Heart right ventricle (tissue), 16 donors: ENCODE results near the gene HMMR. TPM values are rescaled to one million over a fixed set of nuclear protein-coding genes. Genes with fewer than 3 reads are reported as not detected.
A peak's percentile ranks its signal among the peaks of the same experiment; 100 is the strongest.

Source experiments
- ATAC-seq, 8 donors: fragments of 200-7000 bp; cut with Tn5 transposase; one replicate each; pipeline ENCODE4 v1.9.1; 2020; ENCODE audit warnings: mild to moderate bottlenecking in 8 of 8, moderate library complexity in 8 of 8, moderate number of reproducible peaks in 1 of 8
- DNase-seq, 2 donors: peaks; one replicate each; pipeline ENCODE4 v3.0.0-alpha.2; 2020
- H3K27ac ChIP-seq, 10 donors: fragments of 200-600 bp; sonication (generic) in 2 of 10; one replicate each; pipeline versions ENCODE4 v1.5.0 to v1.8.0; 2020 to 2022; ENCODE audit warnings: mild to moderate bottlenecking in 3 of 10
- H3K27me3 ChIP-seq, 7 donors: fragments of 200-600 bp; one replicate each; pipeline ENCODE4 v1.8.0; 2021 to 2022; ENCODE audit warnings: mild to moderate bottlenecking in 2 of 7
- H3K36me3 ChIP-seq, 9 donors: fragments of 200-600 bp; sonication (generic) in 1 of 9; one replicate each; pipeline versions ENCODE4 v1.5.0 to v1.8.0; 2020 to 2022; ENCODE audit warnings: mild to moderate bottlenecking in 2 of 9
- H3K4me1 ChIP-seq, 9 donors: fragments of 200-600 bp; sonication (generic) in 1 of 9; one replicate each; pipeline versions ENCODE4 v1.5.0 to v1.8.0; 2020 to 2022; ENCODE audit warnings: mild to moderate bottlenecking in 4 of 9
- H3K4me3 ChIP-seq, 10 donors: fragments of 200-600 bp; sonication (generic) in 2 of 10; one replicate each; pipeline versions ENCODE4 v1.5.0 to v1.8.0; 2020 to 2022; ENCODE audit warnings: mild to moderate bottlenecking in 7 of 10, moderate library complexity in 2 of 10
- H3K9me3 ChIP-seq, 11 donors: fragments of 200-600 bp in 10 of 11; sonication (generic) in 2 of 11; one replicate each; pipeline versions ENCODE4 v1.5.0 to v1.8.0; 2013 to 2022; ENCODE audit warnings: mild to moderate bottlenecking in 2 of 11, control low read depth in 1 of 11, moderate library complexity in 1 of 11
- CTCF ChIP-seq, 9 donors: fragments of 200-600 bp; sonication (generic) in 2 of 9; IDR thresholded peaks; one replicate each; pipeline versions ENCODE4 v1.5.0 to v1.8.0; 2021 to 2022; ENCODE audit warnings: antibody characterized with exemption in 9 of 9, mild to moderate bottlenecking in 5 of 9, moderate library complexity in 1 of 9
- WGBS, 2 donors: extraction: QIAGEN DNeasy Blood & Tissue Kit; methylation state at CpG; one replicate each; pipeline ENCODE4 v1.1.7; 2013; ENCODE audit warnings: inconsistent platforms in 1 of 2; 5-methylcytosine and 5-hydroxymethylcytosine counted together
- intact Hi-C, 10 donors: fragments of 100-400 bp; cut with DNase I; formaldehyde crosslinking; loops; one replicate each; pipeline versions ENCODE4 v1.11.1 to v1.14.2; 2022
- polyA plus RNA-seq, 2 donors: library from polyadenylated mRNA; stranded (reverse); fragments of 200-250 nt; gene quantifications; one replicate each; pipeline ENCODE4 v1.2.3, GENCODE V29; 2013
- total RNA-seq, 10 donors: library from RNA; stranded (reverse); fragmentation: NEBNext Ultra II Directional in 3 of 10; extraction: Animal tissue kit (Norgen Biotek cat#: 25700) in 3 of 10; gene quantifications; one replicate each; pipeline versions ENCODE4 v1.2.1 to v1.2.4, GENCODE V29; 2021 to 2023
- donor health status: Arrhythmogenic right ventricular cardiomyopathy.
- donor health status: ischemic (EF 13 %, LVEDD 7.1; RV severe dilation, severe dysfunction).
- donor health status: healthy with polysubstance abuse.
- donor health status: DM: no; HTN: yes; CAD: no.
- donor health status: DM: no; HTN: no; CAD: no.
- donor health status: ischemic (EF 25% LVEDD 6.9; RV normal size, moderate dysfunction).
- donor health status: ischemic (EF 25% LVEDD 5.7; RV mildly dilated, moderate dysfunction).
- donor health status: healthy.
- donor health status: DM: yes; HTN: yes; CAD: no.
- donor health status: Ischemic cardiomyopathy.
- donor health status: ischemic (EF 35%, LVEDD 5.7; RV mildly dilated, moderate dysfunction).
- donor health status: nonischemic (EF 11% LVEDD 7.7; RV severe dilation, severe dysfunction).
- donor health status: DM: yes; HTN: yes; CAD: no.
- donor health status: PGD.
- donor health status: ischemic (EF 29% LVEDD 5.4; RV normal size, mild dysfunction).
- donor health status: nonischemic (EF 23%, LVEDD 6.1; RV moderate dilation, normal function).

The HMMR gene
- total and polyA plus RNA-seq, 12 donors, result 0.10 to 4.0 (median 0.47) TPM

DNA sequence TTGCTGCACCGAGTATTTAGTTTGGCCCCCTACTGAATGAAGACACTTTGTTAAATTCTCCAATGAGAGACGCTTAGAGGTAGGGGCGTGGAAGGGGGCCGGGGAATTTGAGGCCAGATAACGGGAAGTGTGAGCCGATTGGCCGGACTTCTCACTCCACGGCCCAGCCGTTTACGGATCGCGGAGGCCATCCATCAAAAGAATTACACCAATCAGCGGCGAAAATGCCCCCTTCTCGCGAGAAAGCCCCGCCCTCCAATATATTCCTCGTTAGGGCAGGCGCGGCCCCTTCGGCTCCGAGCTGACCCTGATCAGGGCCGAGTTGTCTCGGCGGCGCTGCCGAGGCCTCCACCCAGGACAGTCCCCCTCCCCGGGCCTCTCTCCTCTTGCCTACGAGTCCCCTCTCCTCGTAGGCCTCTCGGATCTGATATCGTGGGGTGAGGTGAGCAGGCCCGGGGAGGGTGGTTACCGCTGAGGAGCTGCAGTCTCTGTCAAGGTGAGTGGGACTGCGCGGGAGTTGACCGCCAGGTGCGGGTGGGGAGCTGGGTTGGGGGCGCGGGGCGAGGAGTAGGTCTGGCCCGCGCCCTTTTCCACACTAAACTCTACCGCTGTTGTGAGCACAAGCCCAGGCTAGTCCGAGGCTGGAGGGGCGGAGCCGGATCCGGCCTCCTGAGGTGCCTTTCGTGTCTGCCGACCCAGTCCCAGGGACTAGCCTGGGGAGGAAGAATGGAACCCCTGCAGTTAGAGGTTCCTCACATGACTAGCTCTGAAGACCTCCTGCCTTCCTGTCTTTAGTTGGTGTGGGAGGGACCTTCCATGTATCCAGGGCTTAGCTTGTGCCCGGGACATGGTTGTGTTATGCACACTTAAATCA, 22.9 kb upstream of the HMMR start, which contains the start of gene CCNG1:
TSS of gene CCNG1 (plus strand) at position 287 of the 874 bp plus-strand sequence. CDS start 1,662 bp downstream, outside the sequence.
- DNase-seq (peak; percentile 90 to 96), ATAC-seq (peak; percentile 96 to 99 (median 98))
- intact Hi-C loops, result loop anchor here in 3 of 10 donors (1.0 to 10.0 kb wide), 4 partner anchors 21 to 67 kb away; partner anchors contain the start of genes MAT2B (in 3 of the 3), HMMR (in 1 of the 3) and NUDCD2 (in 1 of the 3)
- peak in 1 of 9 donors; percentile 1 for TF ChIP-seq CTCF (IDR thresholded peaks at IDR 0.05)
- H3K4me1 ChIP-seq, result peaks cover 15 to 44% (median 32%) of the 10 kb centered on the region in 9 donors
- no peaks in the 10 kb centered on the region for H3K27me3 ChIP-seq
- WGBS, 2 donors, result 0 to 1% methylated on average over 51 of the region's 51 CpGs
- peak within 1 kb of the TSS; percentile 78 to 99 (median 94) for H3K4me3 ChIP-seq
- H3K36me3 ChIP-seq, result peaks cover 0 to 31% (median 15%) of the 10 kb centered on the region in 9 donors
- H3K27ac ChIP-seq, result peak within 1 kb of the TSS; percentile 59 to 97 (median 92)
- no peaks in the 10 kb centered on the region for H3K9me3 ChIP-seq

- H3K27ac ChIP-seq, result peak overlapping the region in 2 of 10 donors; percentile 9 to 97
- intact Hi-C loops, result loop anchor here in 2 of 10 donors (2.0 to 10.0 kb wide), 2 partner anchors 20 to 66 kb away; partner anchors contain the start of gene MAT2B (in 1 of the 2)
- H3K4me1 ChIP-seq, result peaks cover 15 to 42% (median 32%) of the 10 kb centered on the region in 9 donors
- DNase-seq (no peak), ATAC-seq (no peak)
- WGBS, 2 donors, result 44 to 54% methylated on average over 2 of the region's 2 CpGs
- H3K4me3 ChIP-seq, result peak overlapping the region in 6 of 10 donors; percentile 4 to 99 (median 87)
- no peaks in the 10 kb centered on the region for H3K9me3 ChIP-seq
- H3K27me3 ChIP-seq, result no peaks in the 10 kb centered on the region
- no peak for TF ChIP-seq CTCF (IDR thresholded peaks at IDR 0.05)
- H3K36me3 ChIP-seq, result peaks cover 0 to 46% (median 28%) of the 10 kb centered on the region in 9 donors
Observed at GRCh38 chr5:163439092-163439425, 21.4 kb upstream of the HMMR start.

DNA sequence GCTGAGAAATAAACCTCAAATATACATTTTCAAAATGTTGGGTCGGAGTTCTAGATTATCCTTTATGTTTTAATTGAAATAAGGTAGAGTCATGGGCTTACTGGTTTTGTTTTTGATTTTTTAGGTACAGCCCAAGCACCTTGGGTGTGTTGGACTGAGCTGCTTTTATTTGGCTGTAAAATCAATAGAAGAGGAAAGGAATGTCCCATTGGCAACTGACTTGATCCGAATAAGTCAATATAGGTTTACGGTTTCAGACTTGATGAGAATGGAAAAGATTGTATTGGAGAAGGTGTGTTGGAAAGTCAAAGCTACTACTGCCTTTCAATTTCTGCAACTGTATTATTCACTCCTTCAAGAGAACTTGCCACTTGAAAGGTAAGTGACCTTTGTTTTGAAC, 19.5 kb upstream of the HMMR start:
- TF ChIP-seq CTCF (IDR thresholded peaks at IDR 0.05), result no peak
- peaks cover 15 to 44% (median 32%) of the 10 kb centered on the region in 9 donors for H3K4me1 ChIP-seq
- ATAC-seq, result no peak
- intact Hi-C loops, result no loop called here
- no peaks in the 10 kb centered on the region for H3K9me3 ChIP-seq
- no peaks in the 10 kb centered on the region for H3K27me3 ChIP-seq
- no peak overlapping the region for H3K4me3 ChIP-seq
- WGBS, 2 donors, result 96 to 97% methylated on average over 3 of the region's 3 CpGs
- H3K27ac ChIP-seq, result no peak overlapping the region
- peaks cover 0 to 65% (median 37%) of the 10 kb centered on the region in 9 donors for H3K36me3 ChIP-seq
- DNase-seq, result no peak

DNA sequence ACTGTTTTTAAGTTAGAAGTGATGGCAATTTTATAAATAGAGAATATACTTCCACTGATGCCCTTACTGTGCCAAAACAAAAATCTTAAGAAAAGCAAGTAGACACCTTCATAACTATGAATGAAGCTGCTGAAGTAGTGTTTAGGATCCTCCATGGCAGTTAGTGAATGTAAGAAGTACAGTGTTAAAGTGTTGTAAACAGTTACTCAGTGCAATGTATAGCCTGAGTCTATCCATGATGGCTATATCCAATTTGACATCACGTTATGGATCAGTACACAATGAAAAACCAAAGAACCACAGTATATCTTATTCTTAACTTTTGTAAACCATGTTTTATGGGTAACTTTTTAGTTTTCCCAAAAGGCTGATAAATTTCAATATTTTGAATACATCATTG, 15.9 kb upstream of the HMMR start:
- intact Hi-C loops, result no loop called here
- peaks cover 0 to 100% (median 46%) of the 10 kb centered on the region in 9 donors for H3K36me3 ChIP-seq
- DNase-seq (no peak), ATAC-seq (no peak)
- no peaks in the 10 kb centered on the region for H3K9me3 ChIP-seq
- H3K4me1 ChIP-seq, result peaks cover 5 to 23% (median 11%) of the 10 kb centered on the region in 9 donors
- WGBS, 2 donors, result 88 to 92% methylated on average over 1 of the region's 1 CpG
- H3K27ac ChIP-seq, result no peak overlapping the region
- no peak for TF ChIP-seq CTCF (IDR thresholded peaks at IDR 0.05)
- no peak overlapping the region for H3K4me3 ChIP-seq
- no peaks in the 10 kb centered on the region for H3K27me3 ChIP-seq
